Measurements from ENCODE around the gene EIF4A3.
"Not testable (repeated sequence)": the region's sequence is repeated elsewhere in the genome, so short reads cannot be mapped to it uniquely, and the experiment has no call there.

The EIF4A3 gene

DNA sequence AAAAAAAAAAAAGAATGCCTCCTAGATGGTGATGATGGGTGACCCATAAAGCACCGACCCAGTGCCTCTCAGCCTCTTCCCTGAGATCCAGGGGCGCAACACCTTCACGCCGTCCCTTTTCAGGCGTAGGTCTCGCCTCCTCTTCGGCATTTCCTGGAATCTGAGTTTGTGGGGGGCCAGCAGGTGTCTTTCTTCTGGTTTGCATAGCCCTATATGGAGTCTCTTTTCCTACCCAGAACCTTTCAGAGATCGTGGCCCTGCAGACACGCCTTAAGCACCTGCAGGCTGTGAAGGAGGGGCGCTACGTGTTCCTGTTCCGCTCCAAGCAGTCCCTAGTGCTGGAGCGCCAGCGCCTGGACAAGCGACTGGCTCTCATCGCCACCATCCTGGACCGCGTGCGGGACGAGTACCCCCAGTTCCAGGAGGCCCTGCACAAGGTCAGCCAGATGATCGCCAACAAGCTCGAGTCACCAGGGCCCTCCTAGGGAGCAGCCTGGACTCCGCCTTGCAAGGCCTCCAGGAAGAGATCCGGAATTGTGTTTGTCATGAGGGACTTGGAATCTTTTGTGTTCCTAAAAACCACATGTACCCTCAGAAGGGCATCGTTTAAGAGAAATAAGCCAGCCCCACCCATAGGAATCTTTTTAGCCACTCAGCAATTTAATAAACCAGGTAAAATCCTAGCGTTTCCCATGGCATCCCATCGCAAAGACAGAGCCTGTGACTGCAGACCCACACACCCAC, 47.5 kb downstream of the EIF4A3 start:
- no peak for DNase-seq

DNA sequence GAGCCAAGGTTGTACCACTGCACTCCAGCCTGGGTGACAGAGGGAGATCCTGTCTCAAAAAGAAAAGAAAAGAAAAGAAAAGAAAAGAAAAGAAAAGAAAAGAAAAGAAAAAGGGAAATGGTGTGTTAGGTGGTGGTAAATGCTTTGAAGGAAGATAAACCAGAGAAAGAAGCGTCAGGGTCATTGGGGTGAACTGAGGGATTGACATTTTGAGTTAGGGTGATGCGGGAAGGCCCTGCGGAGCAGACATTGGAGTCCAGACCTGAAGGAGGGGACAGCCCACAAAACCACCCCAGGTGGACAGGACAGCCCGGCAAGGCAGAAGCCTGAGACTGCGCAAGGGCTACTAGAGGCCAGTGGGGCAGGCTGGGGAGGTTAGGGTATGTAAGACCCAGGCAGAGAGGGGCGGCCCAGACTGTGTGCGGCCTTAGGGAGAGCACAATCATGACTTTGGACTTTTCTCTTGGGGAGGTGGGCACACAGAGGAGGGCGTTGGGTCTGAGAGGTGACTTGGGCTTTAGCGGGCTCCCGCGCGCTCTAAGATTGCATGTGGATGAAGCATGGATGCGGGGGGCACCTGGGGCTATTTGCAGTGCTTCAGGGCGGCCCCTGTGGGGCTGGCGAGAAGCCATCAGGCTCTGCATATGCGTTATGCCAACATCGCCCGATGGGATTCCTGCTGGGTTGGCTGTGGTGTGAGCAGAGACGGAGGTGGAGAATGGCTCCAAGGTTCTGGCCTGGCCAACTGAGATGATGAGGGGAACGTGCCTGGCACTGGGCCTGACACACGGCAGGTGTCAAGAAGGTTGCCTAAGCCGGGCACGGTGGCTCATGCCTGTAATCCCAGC, 48.9 kb downstream of the EIF4A3 start:
- no peak for DNase-seq

GRCh38 chr17:80097127-80097621, 49.8 kb downstream of the EIF4A3 start:
- no peak for DNase-seq

GRCh38 chr17:80096561-80097021, 50.3 kb downstream of the EIF4A3 start:
- DNase-seq = peak; percentile 27

GRCh38 chr17:80095844-80096475, 51.0 kb downstream of the EIF4A3 start:
- DNase-seq = no peak

DNA sequence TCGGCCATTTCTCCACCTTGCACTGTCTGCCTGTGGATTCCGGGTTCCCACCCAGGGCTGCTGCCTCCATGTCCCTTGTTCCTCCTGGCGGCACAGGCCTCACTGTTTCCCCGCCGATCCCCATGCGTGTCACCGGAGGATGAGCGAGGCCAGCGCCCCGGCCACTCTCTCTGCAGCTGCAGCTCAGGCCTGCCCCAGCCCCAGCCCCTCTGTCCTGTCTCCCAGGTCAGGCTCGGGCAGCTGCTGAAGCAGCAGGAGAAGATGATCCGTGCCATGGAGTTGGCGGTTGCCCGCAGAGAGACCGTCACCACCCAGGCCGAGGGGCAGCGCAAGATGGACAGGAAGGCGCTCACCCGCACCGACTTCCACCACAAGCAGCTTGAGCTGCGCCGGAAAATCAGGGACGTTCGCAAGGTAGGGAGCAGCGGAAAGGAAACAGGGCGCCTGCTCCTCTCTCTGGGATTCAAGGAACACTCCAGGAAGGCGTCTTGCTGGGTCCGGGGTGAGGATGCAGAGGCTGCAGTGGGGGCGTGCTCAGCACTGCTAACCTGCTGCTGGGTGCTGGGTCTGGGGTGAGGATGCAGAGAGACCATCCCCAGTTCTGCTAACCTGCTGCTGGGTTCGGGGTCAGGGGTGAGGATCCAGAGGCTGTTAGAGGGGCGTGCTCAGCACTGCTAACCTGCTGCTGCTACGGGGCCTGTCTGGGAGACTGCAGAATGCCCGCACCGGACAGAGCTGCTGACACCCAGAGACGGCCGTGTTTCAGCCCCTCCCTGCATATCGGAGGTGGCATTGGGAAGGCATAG, 51.7 kb downstream of the EIF4A3 start:
- DNase-seq = no peak

DNA sequence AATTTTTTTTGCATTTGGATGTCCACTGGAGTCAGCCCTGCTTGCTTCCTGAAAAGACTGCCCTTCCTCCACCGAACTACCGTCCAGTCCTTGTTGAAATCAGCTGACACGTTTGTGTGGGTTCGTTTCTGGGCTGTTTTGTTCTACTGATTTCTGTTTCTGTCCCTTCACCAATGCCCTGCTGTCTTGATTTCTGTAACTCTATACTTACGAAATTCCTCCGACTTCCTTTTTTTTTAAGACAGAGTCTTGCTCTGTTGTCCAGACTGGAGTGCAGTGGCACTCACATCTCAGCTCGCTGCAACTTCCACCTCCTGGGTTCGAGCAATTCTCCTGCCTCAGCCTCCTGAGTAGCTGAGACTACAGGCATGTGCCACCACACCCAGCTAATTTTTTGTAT, 54.0 kb downstream of the EIF4A3 start:
- DNase-seq = no peak

- no peak for DNase-seq
These were observed 55.6 kb downstream of the EIF4A3 start for GRCh38 chr17:80091376-80091775.

- not testable (repeated sequence) for DNase-seq
These were observed 56.8 kb downstream of the EIF4A3 start for GRCh38 chr17:80090164-80090563.

DNA sequence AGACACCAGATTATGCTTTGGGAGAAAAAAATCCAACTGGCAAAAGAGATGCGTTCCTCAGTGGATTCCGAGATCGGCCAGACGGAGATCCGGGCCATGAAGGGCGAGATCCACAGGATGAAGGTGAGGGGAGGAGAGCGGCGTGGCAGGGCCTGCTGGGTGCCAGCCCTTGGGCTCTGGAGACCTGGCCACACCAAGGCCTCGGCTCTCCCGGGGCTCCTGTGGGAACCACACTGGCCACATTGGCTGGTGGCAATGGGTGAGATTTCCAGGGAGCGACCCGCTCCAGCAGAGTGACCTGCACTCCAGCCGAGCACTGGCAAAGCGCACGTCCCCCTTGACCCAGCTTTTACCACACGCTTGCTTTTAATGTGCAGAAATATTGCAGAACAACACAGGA, 57.2 kb downstream of the EIF4A3 start:
- no peak for DNase-seq

GRCh38 chr17:80087346-80088265, 59.3 kb downstream of the EIF4A3 start:
- no peak for DNase-seq

DNA sequence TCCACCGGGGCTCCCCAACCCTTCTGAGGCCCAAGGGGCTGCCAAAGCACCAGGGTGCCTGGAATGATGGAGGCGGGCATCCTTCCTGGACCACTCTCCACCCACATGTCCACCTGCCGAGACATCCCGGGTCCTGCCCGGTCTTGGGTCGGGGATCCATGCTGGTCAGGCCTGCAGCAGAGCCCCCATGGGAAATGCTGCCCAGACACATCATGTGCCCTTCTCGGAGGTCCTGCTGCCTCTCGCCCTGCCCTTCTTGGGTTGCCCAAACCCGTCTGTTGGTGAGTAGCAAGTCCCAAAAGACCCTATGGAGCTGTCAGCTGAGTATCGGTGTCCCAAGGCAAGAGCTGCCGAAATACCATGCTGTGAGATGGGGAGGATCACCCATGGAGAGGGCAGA, 60.3 kb downstream of the EIF4A3 start:
- no peak for DNase-seq

DNA sequence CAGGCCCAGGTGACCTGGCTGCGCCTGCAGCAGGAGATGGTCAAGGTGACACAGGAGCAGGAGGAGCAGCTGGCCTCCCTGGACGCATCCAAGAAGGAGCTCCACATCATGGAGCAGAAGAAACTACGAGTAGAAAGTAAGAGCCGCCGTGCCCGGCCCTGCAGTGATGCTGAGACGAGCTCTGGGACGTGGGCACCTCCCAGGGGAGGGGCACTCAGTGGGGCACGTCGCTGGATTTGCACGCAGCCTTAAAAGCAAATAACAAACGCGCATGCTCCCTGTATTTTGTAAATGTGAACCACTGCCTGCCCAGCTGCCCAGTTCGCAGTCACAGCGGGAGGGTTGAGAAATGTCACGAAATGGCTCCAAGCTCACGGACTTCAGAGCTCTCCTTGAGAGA, 60.8 kb downstream of the EIF4A3 start:
- DNase-seq = no peak

- no peak for DNase-seq
These were observed 62.2 kb downstream of the EIF4A3 start for GRCh38 chr17:80084773-80085172.
